K562 (cell line): ENCODE data around the gene SRSF11. TPM values are rescaled to one million over a fixed set of nuclear protein-coding genes. Genes with fewer than 3 reads are reported as not detected.
A peak's percentile ranks its signal among the peaks of the same experiment; 100 is the strongest.

Source experiments
- ATAC-seq: fragments of 200-7000 bp; cut with Tn5 transposase; 3 replicates; pipeline ENCODE4 v1.9.1; 2020; ENCODE audit warnings: moderate library complexity
- BruUV-seq: library from RNA; stranded (reverse); fragments of 400-500 nt; replicated peaks from 2 replicates; lab custom pipeline; 2021; lab: Mats Ljungman, UMichigan
- CTCF ChIA-PET: fragments of 300-600 bp; formaldehyde crosslinking; extraction: SDS; loops from one replicate; lab custom pipeline; 2021; ENCODE audit warnings: low intra/inter-chr PET ratio; lab: Yijun Ruan, JAX
- POLR2A ChIA-PET: fragments of 300-600, 350-650 bp; sonication (Branson Sonifier 250); formaldehyde crosslinking; extraction: SDS; loops from one replicate; lab custom pipeline; 2021; ENCODE audit warnings: antibody characterized with exemption, inconsistent platforms; lab: Yijun Ruan, JAX
- DNase-seq, 4 experiments: peaks; one replicate each; pipeline versions ENCODE4 v3.0.0 to v3.0.0-alpha.2; 2011 to 2018; ENCODE audit warnings: low spot score in 3 of 4, mixed read lengths in 3 of 4; ENCODE audit errors: extremely low read depth in 1 of 4
- FAIRE-seq: peaks from 2 replicates; lab custom pipeline; 2011; peaks lifted over from hg19 to GRCh38; lab: Jason Lieb, UNC
- H2AFZ ChIP-seq: 2 replicates; pipeline ENCODE4 v1.6.0; 2011; ENCODE audit warnings: low read depth, low read length, control low read depth, inconsistent platforms
- H3K27ac ChIP-seq: fragments of 200-600 bp; 3 replicates; pipeline ENCODE4 v1.8.0; 2011; ENCODE audit warnings: low read depth, mild to moderate bottlenecking, control low read depth, inconsistent platforms, low read length, moderate library complexity, mixed read lengths; ENCODE audit errors: extremely low read depth
- H3K27me3 ChIP-seq, 2 experiments: fragments of 300-600 bp in 1 of 2; 2 replicates in 1 of 2; 3 replicates in 1 of 2; pipeline versions ENCODE4 v1.6.0 to v1.8.0; 2011; ENCODE audit warnings: inconsistent platforms in 2 of 2, low read length in 2 of 2, mild to moderate bottlenecking in 1 of 2, mixed read lengths in 1 of 2, moderate library complexity in 1 of 2; ENCODE audit not compliant: control insufficient read depth in 2 of 2, insufficient read depth in 2 of 2
- H3K36me3 ChIP-seq: fragments of 300-600 bp; 3 replicates; pipeline ENCODE4 v1.8.0; 2011; ENCODE audit warnings: mild to moderate bottlenecking, low read length, inconsistent platforms; ENCODE audit not compliant: control insufficient read depth, insufficient read depth
- H3K4me1 ChIP-seq, 2 experiments: fragments of 200-600 bp in 1 of 2; replicated peaks in 1 of 2; 2 replicates in 1 of 2; 3 replicates in 1 of 2; pipeline versions ENCODE4 v1.5.1 to v1.8.0; 2011; ENCODE audit warnings: inconsistent platforms in 2 of 2, low read length in 2 of 2, mild to moderate bottlenecking in 1 of 2, mixed read lengths in 1 of 2, moderate library complexity in 1 of 2; ENCODE audit not compliant: control insufficient read depth in 2 of 2, insufficient read depth in 2 of 2
- H3K4me2 ChIP-seq: 2 replicates; pipeline ENCODE4 v1.6.1; 2011; ENCODE audit warnings: low read length, control low read depth, inconsistent platforms, mixed read lengths; ENCODE audit not compliant: insufficient read depth
- H3K4me3 ChIP-seq: fragments of 200-600 bp; sonication (generic), shearing (Covaris generic); 2 replicates; pipeline ENCODE4 v1.5.1; 2016; ENCODE audit warnings: control low read depth, inconsistent platforms
- H3K79me2 ChIP-seq: fragments of 200-600 bp; 3 replicates; pipeline ENCODE4 v1.8.0; 2011; ENCODE audit warnings: low read length, inconsistent platforms; ENCODE audit not compliant: control insufficient read depth, insufficient read depth
- H3K9ac ChIP-seq, 2 experiments: 2 replicates each; pipeline versions ENCODE4 v1.6.0 to v1.6.1; 2011; ENCODE audit warnings: low read depth in 2 of 2, low read length in 2 of 2, control low read depth in 1 of 2, inconsistent platforms in 1 of 2, mild to moderate bottlenecking in 1 of 2, mixed read lengths in 1 of 2; ENCODE audit not compliant: insufficient read depth in 1 of 2
- H3K9me1 ChIP-seq: one replicate; pipeline ENCODE4 v1.6.0; 2011; ENCODE audit warnings: inconsistent platforms, mild to moderate bottlenecking, low read length, moderate library complexity; ENCODE audit not compliant: control insufficient read depth, insufficient read depth
- H3K9me3 ChIP-seq: replicated peaks from 2 replicates; pipeline ENCODE4 v1.5.1; 2011; ENCODE audit warnings: low read depth, low read length, inconsistent platforms; ENCODE audit not compliant: control insufficient read depth, insufficient read depth
- H4K20me1 ChIP-seq: replicated peaks from 2 replicates; pipeline ENCODE4 v1.6.1; 2011; ENCODE audit warnings: low read length, inconsistent platforms, mixed read lengths; ENCODE audit not compliant: control insufficient read depth, insufficient read depth
- E2F3 ChIP-seq: fragments of 250-450 bp; sonication (Bioruptor Pico); IDR thresholded peaks from 2 replicates; pipeline ENCODE4 v1.4.0; 2020; ENCODE audit warnings: mild to moderate bottlenecking
- ELK1 ChIP-seq: sonication (generic); formaldehyde crosslinking; IDR thresholded peaks from 2 replicates; pipeline ENCODE4 v1.8.1; 2022; ENCODE audit warnings: missing genetic modification reagents
- JUND ChIP-seq, 2 experiments: IDR thresholded peaks; 2 replicates in 1 of 2; 3 replicates in 1 of 2; pipeline ENCODE4 v1.6.1; 2011; ENCODE audit warnings: borderline replicate concordance in 2 of 2, low read depth in 2 of 2, low read length in 2 of 2, improper control_type of control experiment in 1 of 2, missing biosample characterization in 1 of 2, missing genetic modification characterization in 1 of 2, missing genetic modification reagents in 1 of 2
- NFYB ChIP-seq: IDR thresholded peaks from 2 replicates; pipeline ENCODE4 v1.6.1; 2011; ENCODE audit warnings: mild to moderate bottlenecking, moderate library complexity; ENCODE audit not compliant: insufficient read length; ENCODE audit errors: extremely low read depth
- PML ChIP-seq: IDR thresholded peaks from 2 replicates; pipeline ENCODE4 v1.6.1; 2012; ENCODE audit warnings: low read length, inconsistent platforms
- TCF7 ChIP-seq: sonication (generic); IDR thresholded peaks from 2 replicates; pipeline ENCODE4 v1.6.1; 2016; ENCODE audit warnings: antibody characterized with exemption, borderline replicate concordance
- USF1 ChIP-seq: sonication (generic); formaldehyde crosslinking; IDR thresholded peaks from 2 replicates; pipeline ENCODE4 v1.9.0; 2022; ENCODE audit warnings: mild to moderate bottlenecking, missing genetic modification reagents
- ZNF143 ChIP-seq: sonication (generic); formaldehyde crosslinking; IDR thresholded peaks from 2 replicates; pipeline ENCODE4 v1.9.0; 2022; ENCODE audit warnings: mild to moderate bottlenecking, missing genetic modification reagents
- in situ Hi-C: fragments of 300-500 bp; cut with MboI; formaldehyde crosslinking; loops from 4 replicates; pipeline ENCODE4 v1.15.0; 2018; ENCODE audit warnings: inconsistent platforms, mixed read lengths
- intact Hi-C: fragments of 100-400 bp; cut with micrococcal nuclease; formaldehyde crosslinking; loops from 2 replicates; pipeline ENCODE4 v1.14.2; 2022
- polyA plus RNA-seq, 8 experiments: library from polyadenylated mRNA; depleted of rRNA in 4 of 8; stranded (reverse) in 5 of 8; unstranded in 3 of 8; fragments of >200 nt; fragmentation: Nextera tagmentation in 2 of 8; fragmentation: Illumina TruSeq in 1 of 8; extraction: Ambion mirVana in 2 of 8; extraction: Trizol in 1 of 8; gene quantifications; 2 replicates each; pipeline versions ENCODE4 v1.2.1 to v1.2.3, GENCODE V29; 2011 to 2014; ENCODE audit warnings: inconsistent platforms in 1 of 8, missing spikeins in 1 of 8
- total RNA-seq, 7 experiments: library from RNA; depleted of rRNA in 6 of 7; stranded (reverse); fragments of >200 nt in 6 of 7; fragmentation: Illumina TruSeq in 2 of 7; extraction: Trizol in 2 of 7; gene quantifications; 2 replicates each; pipeline versions ENCODE4 v1.2.1 to v1.2.3, GENCODE V29; 2011 to 2021; ENCODE audit warnings: low replicate concordance in 1 of 7

The SRSF11 gene
- total and polyA plus RNA-seq, 9 of the 15 experiments (the other 6 are each of a cell fraction or from before 2014, with no cell fraction given), result 76.9 to 418 (median 190) TPM

GRCh38 chr1:70211541-70211940 is 9.6 kb upstream of the SRSF11 start:
- H3K4me2 ChIP-seq, result no peak overlapping the region
- H3K27ac ChIP-seq, result peak overlapping the region; percentile 12; the same call in 1 of the 3 replicates
- no peaks in the 10 kb centered on the region for H3K27me3 ChIP-seq
- in situ Hi-C loops, result no loop called here
- DNase-seq (no peak), FAIRE-seq (no peak), ATAC-seq (no peak)
- peaks cover 63% of the 10 kb centered on the region for H3K36me3 ChIP-seq
- H3K4me3 ChIP-seq, result no peak overlapping the region
- POLR2A ChIA-PET, result interaction anchor here (8.0 kb wide), 1 partner anchor 8 kb away, joined by 58 read pairs; the partner anchor contains the start of gene SRSF11
- TF ChIP-seq ELK1 (CRISPR knock-in tag), result no peak
- TF ChIP-seq USF1 (CRISPR knock-in tag), result no peak
- no peak for TF ChIP-seq JUND (IDR thresholded peaks at IDR 0.05; ENCODE audit: borderline replicate concordance, low read depth, low read length)
- TF ChIP-seq JUND (tag; IDR thresholded peaks at IDR 0.05; ENCODE audit: borderline replicate concordance, low read depth, low read length), result no peak
- TF ChIP-seq TCF7, result no peak
- TF ChIP-seq E2F3 (CRISPR knock-in tag), result no peak
- no peak for TF ChIP-seq NFYB
- no peak for TF ChIP-seq PML
- no peak for TF ChIP-seq ZNF143 (CRISPR knock-in tag)
- H3K4me1 ChIP-seq, result no peaks in the 10 kb centered on the region; a peak in 3 of 5 replicates
- H3K9me3 ChIP-seq, result no peaks in the 10 kb centered on the region
- BruUV-seq, result no TSS peak
- no peak overlapping the region for H2AFZ ChIP-seq
- H3K9ac ChIP-seq, result no peak overlapping the region
- H4K20me1 ChIP-seq, result no peaks in the 10 kb centered on the region
- peaks cover 100% of the 10 kb centered on the region for H3K79me2 ChIP-seq
- no peaks in the 10 kb centered on the region for H3K9me1 ChIP-seq
- CTCF ChIA-PET, result no interaction called here
- intact Hi-C loops, result no loop called here
